ENCODE data around the gene ZFR2.

ZFR2 gene

DNA sequence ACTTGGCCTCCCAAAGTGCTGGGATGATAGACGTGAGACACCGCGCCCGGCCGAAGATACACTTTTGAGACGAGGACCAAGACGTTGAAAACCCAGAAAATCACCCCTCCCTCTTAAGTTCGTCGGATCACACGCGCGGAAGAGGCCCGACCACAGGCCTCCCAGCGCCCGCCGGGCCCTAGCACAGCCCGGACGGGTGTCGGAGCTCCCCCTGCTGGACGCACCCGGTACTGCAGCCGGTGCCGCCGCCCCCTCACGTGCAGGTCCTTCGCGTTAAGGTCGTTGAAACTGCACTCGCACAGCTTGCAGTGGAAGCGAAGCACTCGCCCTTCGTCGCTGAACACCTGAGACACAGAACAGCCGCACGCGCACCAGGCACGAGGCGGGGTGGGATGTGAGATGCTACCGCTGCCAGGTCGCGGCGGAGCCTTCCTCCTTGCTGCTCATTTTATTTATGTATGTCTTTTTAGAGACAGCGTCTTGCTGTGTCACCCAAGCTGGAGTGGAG, 46.9 kb downstream of the ZFR2 start (continued):
- no peak for TF ChIP-seq ESRRG (CRISPR knock-in tag; IDR thresholded peaks at IDR 0.05)

- ATAC-seq: no peak
- TF ChIP-seq, protein P1, sequence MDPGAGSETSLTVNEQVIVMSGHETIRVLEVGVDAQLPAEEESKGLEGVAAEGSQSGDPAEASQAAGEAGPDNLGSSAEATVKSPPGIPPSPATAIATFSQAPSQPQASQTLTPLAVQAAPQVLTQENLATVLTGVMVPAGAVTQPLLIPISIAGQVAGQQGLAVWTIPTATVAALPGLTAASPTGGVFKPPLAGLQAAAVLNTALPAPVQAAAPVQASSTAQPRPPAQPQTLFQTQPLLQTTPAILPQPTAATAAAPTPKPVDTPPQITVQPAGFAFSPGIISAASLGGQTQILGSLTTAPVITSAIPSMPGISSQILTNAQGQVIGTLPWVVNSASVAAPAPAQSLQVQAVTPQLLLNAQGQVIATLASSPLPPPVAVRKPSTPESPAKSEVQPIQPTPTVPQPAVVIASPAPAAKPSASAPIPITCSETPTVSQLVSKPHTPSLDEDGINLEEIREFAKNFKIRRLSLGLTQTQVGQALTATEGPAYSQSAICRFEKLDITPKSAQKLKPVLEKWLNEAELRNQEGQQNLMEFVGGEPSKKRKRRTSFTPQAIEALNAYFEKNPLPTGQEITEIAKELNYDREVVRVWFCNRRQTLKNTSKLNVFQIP (CRISPR knock-in tag; IDR thresholded peaks at IDR 0.05; ENCODE audit: borderline replicate concordance, low read depth): no peak
- TF ChIP-seq GLIS3 (CRISPR knock-in tag; IDR thresholded peaks at IDR 0.05) (no peak), OSR1 (CRISPR knock-in tag; IDR thresholded peaks at IDR 0.05) (no peak), CSRNP3 (CRISPR knock-in tag; IDR thresholded peaks at IDR 0.05) (no peak), TCF4 (CRISPR knock-in tag; IDR thresholded peaks at IDR 0.05; ENCODE audit: borderline replicate concordance) (no peak), CSDC2 (CRISPR knock-in tag; IDR thresholded peaks at IDR 0.05) (no peak), ZNF565 (CRISPR knock-in tag; conservative IDR thresholded peaks at IDR 0.05; ENCODE audit: low read depth) (no peak), ESRRG (CRISPR knock-in tag; IDR thresholded peaks at IDR 0.05) (no peak), SNAI2 (CRISPR knock-in tag; IDR thresholded peaks at IDR 0.05) (no peak), ISL1 (CRISPR knock-in tag; IDR thresholded peaks at IDR 0.05) (no peak), ZNF8 (CRISPR knock-in tag; IDR thresholded peaks at IDR 0.05) (no peak)
Observed at GRCh38 chr19:3821156-3821555, 47.7 kb downstream of the ZFR2 start.

- ATAC-seq: no peak
- TF ChIP-seq CSRNP3 (CRISPR knock-in tag; IDR thresholded peaks at IDR 0.05): no peak
- TF ChIP-seq CREB5 (CRISPR knock-in tag; IDR thresholded peaks at IDR 0.05; ENCODE audit: low read depth): no peak
- TF ChIP-seq PATZ1 (CRISPR knock-in tag; IDR thresholded peaks at IDR 0.05; ENCODE audit: borderline replicate concordance): no peak
- no peak for TF ChIP-seq TCF4 (CRISPR knock-in tag; IDR thresholded peaks at IDR 0.05; ENCODE audit: borderline replicate concordance)
- no peak for TF ChIP-seq OSR1 (CRISPR knock-in tag; IDR thresholded peaks at IDR 0.05)
Observed at GRCh38 chr19:3819989-3820388, 48.8 kb downstream of the ZFR2 start.

DNA sequence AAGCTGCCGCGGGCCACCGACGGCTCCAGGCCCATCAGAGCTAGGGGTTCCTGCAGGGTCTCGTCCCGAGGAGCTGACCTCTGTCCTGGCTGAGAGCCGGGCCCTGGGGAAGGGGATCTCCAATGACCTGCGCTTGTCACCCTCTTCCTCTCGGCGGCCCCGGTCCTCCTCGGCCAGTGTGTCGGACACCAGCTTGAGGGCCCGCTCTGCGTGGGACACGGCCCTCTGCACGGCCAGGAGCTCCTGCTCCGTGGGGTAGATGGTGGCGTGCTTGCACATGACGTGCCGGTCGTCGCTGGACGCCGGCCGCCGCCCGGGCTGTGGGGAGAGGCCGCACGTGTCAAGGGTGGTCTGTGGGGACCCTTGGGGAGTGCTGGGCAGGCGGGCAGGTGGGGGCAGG, 49.9 kb downstream of the ZFR2 start:
- no peak for ATAC-seq
- TF ChIP-seq ZNF70 (CRISPR knock-in tag; IDR thresholded peaks at IDR 0.05): no peak
- TF ChIP-seq SNAI2 (CRISPR knock-in tag; IDR thresholded peaks at IDR 0.05): no peak
- no peak for TF ChIP-seq RARB (CRISPR knock-in tag; IDR thresholded peaks at IDR 0.05)
- no peak for TF ChIP-seq TCF4 (CRISPR knock-in tag; IDR thresholded peaks at IDR 0.05; ENCODE audit: borderline replicate concordance)
- no peak for TF ChIP-seq ZNF565 (CRISPR knock-in tag; conservative IDR thresholded peaks at IDR 0.05; ENCODE audit: low read depth)
- TF ChIP-seq ZFP30 (CRISPR knock-in tag; IDR thresholded peaks at IDR 0.05): no peak
- no peak for TF ChIP-seq BACH2 (CRISPR knock-in tag; IDR thresholded peaks at IDR 0.05; ENCODE audit: borderline replicate concordance)
- no peak for TF ChIP-seq ZNF8 (CRISPR knock-in tag; IDR thresholded peaks at IDR 0.05)
- TF ChIP-seq CSRNP3 (CRISPR knock-in tag; IDR thresholded peaks at IDR 0.05): no peak
- TF ChIP-seq ZFP3 (CRISPR knock-in tag; IDR thresholded peaks at IDR 0.05): no peak
- TF ChIP-seq, protein P2, sequence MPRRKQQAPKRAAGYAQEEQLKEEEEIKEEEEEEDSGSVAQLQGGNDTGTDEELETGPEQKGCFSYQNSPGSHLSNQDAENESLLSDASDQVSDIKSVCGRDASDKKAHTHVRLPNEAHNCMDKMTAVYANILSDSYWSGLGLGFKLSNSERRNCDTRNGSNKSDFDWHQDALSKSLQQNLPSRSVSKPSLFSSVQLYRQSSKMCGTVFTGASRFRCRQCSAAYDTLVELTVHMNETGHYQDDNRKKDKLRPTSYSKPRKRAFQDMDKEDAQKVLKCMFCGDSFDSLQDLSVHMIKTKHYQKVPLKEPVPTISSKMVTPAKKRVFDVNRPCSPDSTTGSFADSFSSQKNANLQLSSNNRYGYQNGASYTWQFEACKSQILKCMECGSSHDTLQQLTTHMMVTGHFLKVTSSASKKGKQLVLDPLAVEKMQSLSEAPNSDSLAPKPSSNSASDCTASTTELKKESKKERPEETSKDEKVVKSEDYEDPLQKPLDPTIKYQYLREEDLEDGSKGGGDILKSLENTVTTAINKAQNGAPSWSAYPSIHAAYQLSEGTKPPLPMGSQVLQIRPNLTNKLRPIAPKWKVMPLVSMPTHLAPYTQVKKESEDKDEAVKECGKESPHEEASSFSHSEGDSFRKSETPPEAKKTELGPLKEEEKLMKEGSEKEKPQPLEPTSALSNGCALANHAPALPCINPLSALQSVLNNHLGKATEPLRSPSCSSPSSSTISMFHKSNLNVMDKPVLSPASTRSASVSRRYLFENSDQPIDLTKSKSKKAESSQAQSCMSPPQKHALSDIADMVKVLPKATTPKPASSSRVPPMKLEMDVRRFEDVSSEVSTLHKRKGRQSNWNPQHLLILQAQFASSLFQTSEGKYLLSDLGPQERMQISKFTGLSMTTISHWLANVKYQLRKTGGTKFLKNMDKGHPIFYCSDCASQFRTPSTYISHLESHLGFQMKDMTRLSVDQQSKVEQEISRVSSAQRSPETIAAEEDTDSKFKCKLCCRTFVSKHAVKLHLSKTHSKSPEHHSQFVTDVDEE (CRISPR knock-in tag; IDR thresholded peaks at IDR 0.05): no peak
- TF ChIP-seq ISL1 (CRISPR knock-in tag; IDR thresholded peaks at IDR 0.05): no peak
- no peak for TF ChIP-seq CREB5 (CRISPR knock-in tag; IDR thresholded peaks at IDR 0.05; ENCODE audit: low read depth)
- no peak for TF ChIP-seq ESRRG (CRISPR knock-in tag; IDR thresholded peaks at IDR 0.05)
- TF ChIP-seq PPARA (CRISPR knock-in tag; IDR thresholded peaks at IDR 0.05; ENCODE audit: borderline replicate concordance): no peak
- TF ChIP-seq GLIS3 (CRISPR knock-in tag; IDR thresholded peaks at IDR 0.05): no peak
- TF ChIP-seq ARNTL (CRISPR knock-in tag; IDR thresholded peaks at IDR 0.05; ENCODE audit: borderline replicate concordance, low read depth): no peak

Measured in SK-N-SH treated with all-trans-retinoic acid at 6 μM for 48 hours (cell line).